ENCODE results near the gene TREML4.

The TREML4 gene

DNA sequence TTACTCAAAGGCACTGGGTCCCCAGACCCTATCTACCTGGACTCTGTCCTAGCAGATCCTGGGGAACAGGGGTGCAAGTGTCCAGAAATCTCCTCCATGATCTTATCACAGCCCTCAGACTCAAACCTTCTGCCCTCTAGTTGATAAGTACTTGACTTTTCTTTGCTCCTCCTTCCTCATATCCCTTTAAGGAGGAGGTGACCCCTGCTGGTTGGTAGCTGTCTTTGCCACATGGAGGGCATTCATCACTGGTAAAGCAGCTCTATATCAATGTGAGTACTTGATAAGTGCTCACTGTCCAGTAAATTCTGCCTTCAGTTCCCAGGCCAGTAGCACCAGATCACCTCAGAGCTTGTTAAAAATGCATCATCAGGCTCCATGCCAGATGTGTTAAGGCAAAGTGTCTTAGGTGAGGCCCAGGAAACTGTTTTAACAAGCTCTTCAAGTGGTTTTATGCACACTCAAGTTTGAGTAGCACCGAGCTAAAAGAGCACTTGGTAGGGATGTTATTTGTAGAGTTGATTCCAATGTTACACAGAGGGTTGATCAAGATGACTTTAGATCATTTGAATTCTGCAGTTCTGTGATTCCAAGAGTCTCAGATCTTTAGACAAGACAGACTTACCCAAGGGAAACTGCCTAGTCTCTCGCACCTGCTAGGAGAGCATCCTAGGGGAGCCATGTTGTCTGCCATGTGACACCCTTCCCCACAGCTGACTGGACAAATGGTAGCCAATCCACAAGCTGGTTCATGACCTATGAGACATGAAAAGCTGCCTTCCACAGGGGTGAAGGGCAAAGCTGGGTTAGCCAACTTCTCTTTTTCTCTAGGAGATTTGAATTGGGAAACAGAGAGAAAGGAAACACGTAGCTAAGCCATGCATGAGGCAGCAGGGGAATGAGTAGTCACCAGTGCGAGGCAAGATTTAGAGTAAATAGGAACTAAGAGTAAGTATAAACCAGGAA, 45.8 kb upstream of the TREML4 start:
- Histone ChIP-seq H3K27ac (ENCODE audit: low read length) (no peak overlapping the region), H3K9ac (ENCODE audit: low read depth, low read length) (no peak overlapping the region), H3K4me2 (ENCODE audit: insufficient read depth, low read length) (no peak overlapping the region), H3K36me3 (ENCODE audit: insufficient read depth, low read length) (no peaks in the 10 kb centered on the region), H3K4me1 (ENCODE audit: insufficient read depth, low read length) (peaks cover 12% of the 10 kb centered on the region; the same call in 1 of the 2 replicates), H4K20me1 (ENCODE audit: insufficient read depth, low read length) (no peaks in the 10 kb centered on the region), H3K27me3 (ENCODE audit: insufficient read depth, low read length, poor library complexity) (no peaks in the 10 kb centered on the region), H3K4me3 (ENCODE audit: low read depth in 1 of 2, low read length in 2 of 2) (no peak overlapping the region), H2AFZ (ENCODE audit: low read depth, low read length) (peak overlapping the region; percentile 9; the same call in 1 of the 2 replicates), H3K9me3 (ENCODE audit: insufficient read depth, low read length, severe bottlenecking) (no peaks in the 10 kb centered on the region), H3K79me2 (ENCODE audit: insufficient read depth, low read length) (no peaks in the 10 kb centered on the region)
- ATAC-seq (ENCODE audit: insufficient read depth, low read depth): peak; percentile 94
- TF ChIP-seq, protein P1, sequence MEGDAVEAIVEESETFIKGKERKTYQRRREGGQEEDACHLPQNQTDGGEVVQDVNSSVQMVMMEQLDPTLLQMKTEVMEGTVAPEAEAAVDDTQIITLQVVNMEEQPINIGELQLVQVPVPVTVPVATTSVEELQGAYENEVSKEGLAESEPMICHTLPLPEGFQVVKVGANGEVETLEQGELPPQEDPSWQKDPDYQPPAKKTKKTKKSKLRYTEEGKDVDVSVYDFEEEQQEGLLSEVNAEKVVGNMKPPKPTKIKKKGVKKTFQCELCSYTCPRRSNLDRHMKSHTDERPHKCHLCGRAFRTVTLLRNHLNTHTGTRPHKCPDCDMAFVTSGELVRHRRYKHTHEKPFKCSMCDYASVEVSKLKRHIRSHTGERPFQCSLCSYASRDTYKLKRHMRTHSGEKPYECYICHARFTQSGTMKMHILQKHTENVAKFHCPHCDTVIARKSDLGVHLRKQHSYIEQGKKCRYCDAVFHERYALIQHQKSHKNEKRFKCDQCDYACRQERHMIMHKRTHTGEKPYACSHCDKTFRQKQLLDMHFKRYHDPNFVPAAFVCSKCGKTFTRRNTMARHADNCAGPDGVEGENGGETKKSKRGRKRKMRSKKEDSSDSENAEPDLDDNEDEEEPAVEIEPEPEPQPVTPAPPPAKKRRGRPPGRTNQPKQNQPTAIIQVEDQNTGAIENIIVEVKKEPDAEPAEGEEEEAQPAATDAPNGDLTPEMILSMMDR (IDR thresholded peaks at IDR 0.05; ENCODE audit: borderline replicate concordance, extremely low read depth, low read length, poor library complexity, severe bottlenecking): peak; percentile 89
- no peak for TF ChIP-seq EZH2 (IDR thresholded peaks at IDR 0.05; ENCODE audit: borderline replicate concordance, low read depth, low read length, severe bottlenecking)
- DNase-seq: peak; percentile 73

DNA sequence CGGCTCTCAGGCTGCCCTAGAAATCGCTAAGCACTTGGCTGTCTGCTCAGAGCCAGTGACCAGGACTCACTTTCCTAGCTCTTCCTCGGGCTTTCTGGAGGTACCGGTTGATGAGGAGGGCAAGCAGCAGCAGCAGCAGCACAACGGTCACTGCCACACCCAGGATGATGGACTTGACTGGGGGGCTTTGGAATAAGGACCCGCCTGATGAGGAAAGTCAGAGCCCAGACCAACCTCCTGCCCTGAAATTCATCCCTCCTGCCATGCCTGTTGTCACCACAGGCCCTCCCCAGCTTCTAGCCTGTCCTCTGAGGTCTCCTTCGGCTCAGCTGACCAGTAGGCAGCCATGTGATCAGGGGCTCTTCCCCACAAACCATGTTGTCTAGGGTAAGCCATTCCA, 43.4 kb upstream of the TREML4 start:
- H2AFZ ChIP-seq (ENCODE audit: low read depth, low read length): no peak overlapping the region
- peaks cover 12% of the 10 kb centered on the region; the same call in 1 of the 2 replicates for H3K4me1 ChIP-seq (ENCODE audit: insufficient read depth, low read length)
- no peak overlapping the region for H3K9ac ChIP-seq (ENCODE audit: low read depth, low read length)
- H3K4me2 ChIP-seq (ENCODE audit: insufficient read depth, low read length): no peak overlapping the region
- H3K4me3 ChIP-seq (ENCODE audit: low read depth in 1 of 2, low read length in 2 of 2): no peak overlapping the region
- TF ChIP-seq EZH2 (IDR thresholded peaks at IDR 0.05; ENCODE audit: borderline replicate concordance, low read depth, low read length, severe bottlenecking): no peak
- TF ChIP-seq, protein P1 (IDR thresholded peaks at IDR 0.05; ENCODE audit: borderline replicate concordance, extremely low read depth, low read length, poor library complexity, severe bottlenecking): no peak
- H3K27me3 ChIP-seq (ENCODE audit: insufficient read depth, low read length, poor library complexity): no peaks in the 10 kb centered on the region
- no peaks in the 10 kb centered on the region for H4K20me1 ChIP-seq (ENCODE audit: insufficient read depth, low read length)
- H3K79me2 ChIP-seq (ENCODE audit: insufficient read depth, low read length): no peaks in the 10 kb centered on the region
- no peak overlapping the region for H3K27ac ChIP-seq (ENCODE audit: low read length)
- H3K36me3 ChIP-seq (ENCODE audit: insufficient read depth, low read length): no peaks in the 10 kb centered on the region
- ATAC-seq (ENCODE audit: insufficient read depth, low read depth) (no peak), DNase-seq (no peak)
- peaks cover 4% of the 10 kb centered on the region for H3K9me3 ChIP-seq (ENCODE audit: insufficient read depth, low read length, severe bottlenecking)

DNA sequence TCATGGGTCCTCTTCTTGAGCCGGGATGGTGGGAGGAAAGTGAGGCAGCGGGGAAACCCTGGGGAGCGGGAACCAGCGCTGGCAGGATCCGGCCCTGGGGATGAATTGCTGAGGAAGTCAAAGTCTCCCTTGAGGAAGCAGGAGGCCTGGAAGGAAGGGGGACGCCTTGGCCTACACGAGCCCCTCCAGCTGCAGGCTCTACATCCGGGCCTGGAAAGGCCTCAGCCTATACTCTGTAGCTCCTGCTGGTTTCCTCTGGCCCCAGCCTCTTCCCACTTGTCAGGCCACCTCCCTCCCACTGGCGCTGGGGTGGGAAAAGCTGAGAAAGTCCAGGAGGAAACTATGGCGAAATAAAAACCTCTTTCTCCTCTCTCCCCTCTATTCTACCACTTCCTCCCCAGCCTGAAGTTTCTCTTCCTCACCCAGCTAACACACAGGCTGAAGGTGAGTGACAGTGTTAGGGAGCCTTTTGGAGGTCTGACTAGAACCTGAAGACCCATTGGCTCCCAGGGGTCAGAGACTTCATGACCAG, 42.1 kb upstream of the TREML4 start:
- Histone ChIP-seq H3K27me3 (ENCODE audit: insufficient read depth, low read length, poor library complexity) (no peaks in the 10 kb centered on the region), H4K20me1 (ENCODE audit: insufficient read depth, low read length) (no peaks in the 10 kb centered on the region), H3K4me2 (ENCODE audit: insufficient read depth, low read length) (no peak overlapping the region), H3K9me3 (ENCODE audit: insufficient read depth, low read length, severe bottlenecking) (peaks cover 11% of the 10 kb centered on the region), H3K79me2 (ENCODE audit: insufficient read depth, low read length) (no peaks in the 10 kb centered on the region), H3K36me3 (ENCODE audit: insufficient read depth, low read length) (0 out of 2 replicates have a peak, but pooled peaks cover 3% of the 10 kb centered on the region), H3K4me3 (ENCODE audit: low read depth in 1 of 2, low read length in 2 of 2) (no peak overlapping the region), H2AFZ (ENCODE audit: low read depth, low read length) (0 out of 2 replicates have a peak overlapping the region, but pooled peaks have one; percentile 21), H3K9ac (ENCODE audit: low read depth, low read length) (no peak overlapping the region), H3K4me1 (ENCODE audit: insufficient read depth, low read length) (peaks cover 12% of the 10 kb centered on the region; the same call in 1 of the 2 replicates), H3K27ac (ENCODE audit: low read length) (peak overlapping the region; percentile 33)
- TF ChIP-seq EZH2 (IDR thresholded peaks at IDR 0.05; ENCODE audit: borderline replicate concordance, low read depth, low read length, severe bottlenecking): no peak
- TF ChIP-seq, protein P1 (IDR thresholded peaks at IDR 0.05; ENCODE audit: borderline replicate concordance, extremely low read depth, low read length, poor library complexity, severe bottlenecking): no peak
- DNase-seq (no peak), ATAC-seq (ENCODE audit: insufficient read depth, low read depth) (no peak)
